ENCODE data around the gene COPE.

DNA sequence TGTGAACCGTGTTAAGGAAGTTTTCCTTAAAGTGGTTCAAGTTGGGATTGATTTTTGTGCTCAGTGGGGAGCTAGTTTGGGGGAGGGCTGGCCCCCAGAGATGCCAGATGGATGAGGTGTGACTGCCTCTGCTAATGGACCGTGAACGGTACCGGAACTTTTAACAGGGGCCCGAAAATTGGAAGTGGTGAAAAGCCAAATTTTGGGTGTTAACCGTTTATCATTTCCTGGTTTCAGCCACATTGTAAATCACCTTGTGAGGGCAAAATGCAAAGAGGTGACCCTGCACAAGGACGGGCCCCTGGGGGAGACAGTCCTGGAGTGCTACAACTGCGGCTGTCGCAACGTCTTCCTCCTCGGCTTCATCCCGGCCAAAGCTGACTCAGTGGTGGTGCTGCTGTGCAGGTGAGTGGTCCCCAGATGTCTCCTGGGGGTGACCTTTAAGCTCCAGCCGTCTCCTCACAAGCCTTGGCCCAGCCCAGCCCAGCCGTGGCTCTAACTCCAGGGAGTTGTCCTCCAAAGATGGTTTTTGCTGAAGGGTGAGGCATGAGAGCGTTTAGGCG is 69.3 kb downstream of the COPE start:
- TF ChIP-seq, protein P1, sequence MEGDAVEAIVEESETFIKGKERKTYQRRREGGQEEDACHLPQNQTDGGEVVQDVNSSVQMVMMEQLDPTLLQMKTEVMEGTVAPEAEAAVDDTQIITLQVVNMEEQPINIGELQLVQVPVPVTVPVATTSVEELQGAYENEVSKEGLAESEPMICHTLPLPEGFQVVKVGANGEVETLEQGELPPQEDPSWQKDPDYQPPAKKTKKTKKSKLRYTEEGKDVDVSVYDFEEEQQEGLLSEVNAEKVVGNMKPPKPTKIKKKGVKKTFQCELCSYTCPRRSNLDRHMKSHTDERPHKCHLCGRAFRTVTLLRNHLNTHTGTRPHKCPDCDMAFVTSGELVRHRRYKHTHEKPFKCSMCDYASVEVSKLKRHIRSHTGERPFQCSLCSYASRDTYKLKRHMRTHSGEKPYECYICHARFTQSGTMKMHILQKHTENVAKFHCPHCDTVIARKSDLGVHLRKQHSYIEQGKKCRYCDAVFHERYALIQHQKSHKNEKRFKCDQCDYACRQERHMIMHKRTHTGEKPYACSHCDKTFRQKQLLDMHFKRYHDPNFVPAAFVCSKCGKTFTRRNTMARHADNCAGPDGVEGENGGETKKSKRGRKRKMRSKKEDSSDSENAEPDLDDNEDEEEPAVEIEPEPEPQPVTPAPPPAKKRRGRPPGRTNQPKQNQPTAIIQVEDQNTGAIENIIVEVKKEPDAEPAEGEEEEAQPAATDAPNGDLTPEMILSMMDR (IDR thresholded peaks at IDR 0.05) = no peak
- no peak for TF ChIP-seq POLR2AphosphoS5 (IDR thresholded peaks at IDR 0.05; ENCODE audit: insufficient read depth in 1 of 2, low read depth in 1 of 2)
